GM19372 (cell line): ENCODE results near the gene MISP.
A peak's percentile ranks its signal among the peaks of the same experiment; 100 is the strongest.

Experiments used
- ATAC-seq: cut with Tn5 transposase; IDR thresholded peaks from one replicate; pipeline ENCODE4 v1.9.1; 2021; ENCODE audit warnings: mild to moderate bottlenecking, low read depth, moderate library complexity; ENCODE audit not compliant: unreplicated experiment

MISP gene

DNA sequence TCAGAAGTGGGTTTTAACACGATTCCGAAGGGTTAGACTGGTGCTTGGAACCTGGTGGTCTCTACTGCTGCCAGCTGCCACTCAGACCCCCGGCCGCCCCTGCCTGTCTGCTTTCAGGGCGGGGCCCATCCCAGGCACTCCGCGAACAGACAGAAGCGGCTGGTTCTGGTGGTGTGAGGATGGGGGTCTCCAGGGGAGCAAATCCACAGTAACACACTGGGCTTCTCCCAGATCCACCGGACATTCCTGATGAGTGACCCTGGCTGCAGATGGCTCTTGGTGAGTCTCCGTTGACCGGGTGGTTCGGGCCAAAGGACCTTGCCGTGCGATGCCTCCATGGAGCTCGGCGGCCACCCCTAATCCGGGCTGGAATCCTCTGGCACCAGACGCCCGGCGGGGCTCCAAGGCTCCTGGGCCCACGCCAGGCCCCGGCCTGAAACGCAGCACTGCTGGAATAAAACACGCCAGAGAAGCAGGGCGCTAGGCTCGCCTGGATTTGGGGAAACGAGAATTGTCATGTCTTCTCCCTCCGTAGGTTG is 44.2 kb downstream of the MISP start:
- ATAC-seq, result no peak

DNA sequence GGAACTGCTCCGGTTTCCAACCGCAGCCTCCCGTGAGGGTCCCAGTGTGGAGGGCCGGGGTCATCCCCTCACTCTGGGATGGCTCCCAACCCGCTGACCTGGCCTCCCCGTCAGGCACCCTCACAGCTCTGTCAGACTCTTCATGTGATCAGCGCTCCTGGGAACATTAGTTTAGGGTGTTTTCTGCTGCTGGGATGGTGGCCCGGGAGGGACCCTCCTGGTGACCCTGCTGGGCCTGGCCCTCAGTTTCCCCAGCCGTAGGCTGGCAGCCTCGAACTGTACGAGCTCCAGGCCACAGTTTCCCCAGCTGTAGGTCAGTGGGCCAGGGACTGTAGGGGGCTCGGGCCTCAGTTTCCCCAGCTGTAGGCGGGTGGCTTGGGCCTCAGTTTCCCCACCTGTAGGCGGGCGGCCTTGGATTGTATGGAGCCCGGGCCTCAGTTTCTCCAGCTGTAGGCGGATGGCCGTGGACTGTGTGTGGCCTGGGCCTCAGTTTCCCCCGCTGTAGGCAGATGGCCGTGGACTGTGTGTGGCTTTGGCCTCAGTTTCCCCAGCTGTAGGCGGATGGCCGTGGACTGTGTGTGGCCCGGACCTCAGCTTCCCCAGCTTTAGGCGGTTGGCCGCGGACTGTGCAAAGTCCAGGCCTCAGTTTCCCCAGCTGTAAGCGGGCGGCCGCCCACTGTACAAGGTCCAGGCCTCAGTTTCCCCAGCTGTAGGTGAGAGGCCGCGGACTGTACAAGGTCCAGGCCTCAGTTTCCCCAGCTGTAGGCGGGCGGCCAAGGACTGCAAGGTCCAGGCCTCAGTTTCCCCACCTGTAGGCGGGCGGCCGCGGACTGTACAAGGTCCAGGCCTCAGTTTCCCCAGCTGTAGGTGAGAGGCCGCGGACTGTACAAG is 45.0 kb downstream of the MISP start:
- ATAC-seq, result no peak

DNA sequence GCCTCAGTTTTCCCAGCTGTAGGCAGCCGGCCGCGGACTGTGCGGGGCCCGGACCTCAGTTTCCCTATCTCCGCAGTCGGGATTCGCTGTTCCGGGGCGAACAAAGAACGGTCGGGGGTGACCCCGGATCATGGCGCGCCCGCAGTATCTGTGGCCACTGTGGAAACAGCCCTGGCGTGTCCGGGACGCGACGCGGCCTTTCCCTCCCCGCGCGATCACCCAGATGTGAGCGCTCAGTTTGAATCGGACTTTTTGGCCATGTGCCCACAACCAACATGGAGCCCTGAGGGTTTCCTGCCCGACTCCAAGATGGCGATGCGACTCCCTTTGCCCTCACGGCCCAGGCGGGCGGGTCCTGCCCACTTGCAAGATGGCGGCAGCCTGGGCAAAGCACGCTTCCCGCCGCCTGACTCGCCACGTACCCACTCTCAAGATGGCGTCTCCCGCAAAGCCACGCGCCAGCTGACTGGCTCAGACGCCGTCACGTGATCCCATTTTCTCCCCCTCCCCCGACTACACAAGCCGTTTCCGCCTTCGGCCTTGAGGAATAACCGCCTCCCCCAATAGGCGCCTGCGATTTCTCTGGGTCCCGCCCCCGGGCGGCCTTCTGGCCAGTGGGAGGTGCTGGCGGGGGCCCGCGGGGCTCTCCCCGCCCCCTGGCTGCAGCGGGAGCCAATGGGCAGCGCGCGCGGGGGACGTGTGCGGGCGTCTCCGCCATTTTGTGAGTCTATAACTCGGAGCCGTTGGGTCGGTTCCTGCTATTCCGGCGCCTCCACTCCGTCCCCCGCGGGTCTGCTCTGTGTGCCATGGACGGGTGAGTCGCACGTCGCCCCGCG is 46.0 kb downstream of the MISP start, which contains the start of gene PTBP1:
Gene PTBP1, plus strand, starts transcription at position 761 of the 836 bp plus-strand sequence. Its CDS starts 46 bp downstream, at position 807.
- ATAC-seq, result peak; percentile 78

DNA sequence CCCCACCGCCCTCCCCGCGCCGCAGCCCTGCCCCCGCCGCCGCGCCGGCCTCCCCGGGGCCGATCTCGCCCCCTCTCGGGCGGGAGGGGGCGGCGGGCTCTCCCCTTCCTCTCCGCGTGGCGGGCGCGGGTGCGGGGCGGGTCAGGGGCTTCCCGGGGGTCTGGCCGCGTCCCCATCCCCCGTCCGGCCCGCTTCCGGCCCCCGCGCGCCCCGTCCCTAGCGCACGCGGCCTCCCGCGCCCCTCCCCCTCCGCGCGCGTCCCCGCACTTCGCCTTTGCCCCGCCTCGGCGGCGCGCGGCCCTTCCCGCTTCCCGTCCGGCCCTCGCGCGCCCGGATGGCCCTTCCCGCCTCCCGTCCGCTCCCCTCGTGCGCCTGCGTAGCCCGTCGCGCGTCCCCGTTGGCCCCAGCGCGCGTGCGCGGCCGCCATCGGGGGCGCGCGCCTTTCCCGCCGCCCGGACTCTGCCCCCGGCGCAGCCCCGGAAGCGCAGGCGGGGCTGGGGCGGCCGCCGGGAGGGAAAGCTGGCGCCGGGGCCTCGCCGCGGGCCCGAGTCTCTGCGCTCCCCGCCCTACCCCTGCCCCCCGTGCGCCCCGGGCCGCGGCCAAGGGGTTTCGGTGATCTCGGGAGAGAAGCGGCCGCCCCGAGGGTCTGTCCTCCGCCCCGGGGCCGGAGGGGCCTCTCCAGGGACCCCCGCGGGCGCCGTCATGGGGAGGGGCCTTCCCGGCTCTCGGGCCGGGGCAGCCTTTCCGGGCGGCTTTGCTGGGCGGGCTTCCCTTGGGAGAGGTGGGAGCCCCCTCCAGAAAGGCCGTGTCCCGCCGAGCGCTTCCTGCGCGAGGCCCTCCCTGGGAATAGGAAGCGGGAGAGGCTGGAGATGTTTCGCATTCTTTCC is 46.9 kb downstream of the MISP start:
- peak; percentile 43 for ATAC-seq

DNA sequence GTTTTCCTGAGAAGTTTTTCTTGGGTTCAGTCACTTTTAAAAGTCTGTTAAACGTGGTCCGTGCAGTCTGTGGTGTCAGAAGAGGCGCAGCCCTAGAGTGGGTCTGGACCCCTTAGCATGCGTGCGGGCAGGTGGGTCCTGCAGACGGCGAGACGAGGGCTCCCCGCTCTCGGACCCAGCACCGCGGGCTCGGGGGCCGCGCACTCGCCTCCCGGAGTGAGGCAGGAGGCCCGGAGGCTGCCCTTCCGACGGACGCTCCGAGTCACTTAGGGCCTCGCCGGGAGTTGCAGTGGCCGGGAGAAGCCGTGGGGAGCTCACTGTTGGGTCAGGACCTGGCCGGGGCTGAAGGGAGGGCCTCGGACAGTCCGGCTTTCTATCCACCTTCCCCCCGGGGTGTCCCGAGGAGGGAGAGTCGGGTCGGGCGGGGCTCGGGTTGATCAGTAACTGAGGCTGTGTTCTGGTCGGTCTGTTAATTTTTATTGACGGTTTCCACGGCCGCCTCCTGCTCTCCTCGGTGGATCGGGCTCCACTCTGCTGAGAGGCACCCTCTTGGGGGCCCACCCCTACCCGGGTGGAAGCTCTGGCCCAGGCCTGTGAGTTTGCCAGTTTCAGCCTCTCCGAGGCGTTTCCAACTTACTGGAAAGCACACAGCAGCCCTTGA is 47.6 kb downstream of the MISP start:
- ATAC-seq, result no peak

DNA sequence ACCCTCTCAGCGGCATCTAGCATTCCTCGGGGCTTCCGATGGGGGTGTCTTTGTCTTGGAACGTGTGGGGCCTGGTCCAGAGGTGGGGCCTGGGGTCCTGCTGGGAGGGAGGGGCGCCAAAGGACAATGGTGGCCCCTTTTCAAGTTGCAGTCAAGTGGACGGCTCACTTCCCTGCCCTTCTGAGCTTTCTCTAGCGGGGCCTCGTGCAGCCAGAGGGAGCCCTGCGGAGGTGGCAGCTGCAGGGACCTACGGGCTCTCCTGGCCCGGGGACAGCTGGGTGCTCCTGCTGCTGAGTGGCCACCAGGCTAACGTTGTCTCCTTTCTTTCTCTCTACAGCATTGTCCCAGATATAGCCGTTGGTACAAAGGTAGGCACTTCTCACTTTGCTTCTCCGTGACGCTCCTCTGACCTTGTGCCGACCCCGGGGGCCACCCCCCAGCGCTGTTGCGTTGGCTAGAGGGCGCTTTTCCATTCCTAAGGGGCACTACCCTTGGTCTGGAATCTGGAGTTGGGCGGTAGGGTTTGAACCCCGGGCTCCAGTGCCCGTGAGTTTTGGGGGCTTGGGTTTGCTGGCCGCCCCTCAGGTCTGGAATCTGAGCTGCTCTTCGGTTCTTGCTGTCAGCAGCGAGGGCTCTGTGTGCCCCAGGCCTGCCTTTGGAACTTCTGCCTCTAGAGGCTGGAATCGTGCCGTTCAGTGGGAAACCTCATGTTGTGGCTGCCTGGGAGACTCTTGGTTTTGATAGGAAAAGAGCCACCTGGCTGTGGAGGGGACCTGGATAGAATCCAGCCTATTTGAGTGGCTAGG is 48.4 kb downstream of the MISP start:
- no peak for ATAC-seq

DNA sequence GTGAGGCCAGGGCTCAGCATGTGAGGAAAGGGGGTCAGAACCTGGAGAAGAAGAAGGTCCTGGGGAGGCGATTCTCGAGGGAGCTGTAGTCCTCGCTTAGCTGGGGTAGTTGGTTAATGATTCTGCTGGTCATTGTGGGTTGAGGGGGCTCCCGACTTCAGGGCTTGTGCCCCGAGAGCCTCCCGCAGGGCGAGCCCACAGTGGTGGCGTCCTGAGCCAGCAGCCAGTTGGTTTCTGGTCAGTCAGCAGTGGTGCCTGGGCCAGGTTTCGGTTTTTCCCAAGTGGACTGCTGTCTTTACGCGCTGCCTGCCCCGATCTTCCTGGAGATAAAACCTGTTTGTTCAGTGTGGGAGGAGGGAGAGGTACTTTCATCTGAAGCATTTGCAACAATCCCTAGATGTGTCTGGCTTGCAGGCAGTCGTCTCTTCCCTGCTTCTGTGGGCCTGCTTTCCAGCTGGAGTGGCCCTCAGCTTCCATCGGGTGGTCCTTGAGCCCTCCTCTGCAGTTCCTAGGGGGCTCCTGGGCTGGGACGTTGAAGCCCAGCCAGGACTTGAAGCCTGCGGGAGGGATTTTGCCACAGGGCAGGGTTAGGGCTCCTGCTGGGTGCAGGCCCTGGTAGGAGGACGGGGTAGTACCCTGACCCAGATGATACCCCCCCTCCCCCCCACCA is 49.6 kb downstream of the MISP start:
- no peak for ATAC-seq

DNA sequence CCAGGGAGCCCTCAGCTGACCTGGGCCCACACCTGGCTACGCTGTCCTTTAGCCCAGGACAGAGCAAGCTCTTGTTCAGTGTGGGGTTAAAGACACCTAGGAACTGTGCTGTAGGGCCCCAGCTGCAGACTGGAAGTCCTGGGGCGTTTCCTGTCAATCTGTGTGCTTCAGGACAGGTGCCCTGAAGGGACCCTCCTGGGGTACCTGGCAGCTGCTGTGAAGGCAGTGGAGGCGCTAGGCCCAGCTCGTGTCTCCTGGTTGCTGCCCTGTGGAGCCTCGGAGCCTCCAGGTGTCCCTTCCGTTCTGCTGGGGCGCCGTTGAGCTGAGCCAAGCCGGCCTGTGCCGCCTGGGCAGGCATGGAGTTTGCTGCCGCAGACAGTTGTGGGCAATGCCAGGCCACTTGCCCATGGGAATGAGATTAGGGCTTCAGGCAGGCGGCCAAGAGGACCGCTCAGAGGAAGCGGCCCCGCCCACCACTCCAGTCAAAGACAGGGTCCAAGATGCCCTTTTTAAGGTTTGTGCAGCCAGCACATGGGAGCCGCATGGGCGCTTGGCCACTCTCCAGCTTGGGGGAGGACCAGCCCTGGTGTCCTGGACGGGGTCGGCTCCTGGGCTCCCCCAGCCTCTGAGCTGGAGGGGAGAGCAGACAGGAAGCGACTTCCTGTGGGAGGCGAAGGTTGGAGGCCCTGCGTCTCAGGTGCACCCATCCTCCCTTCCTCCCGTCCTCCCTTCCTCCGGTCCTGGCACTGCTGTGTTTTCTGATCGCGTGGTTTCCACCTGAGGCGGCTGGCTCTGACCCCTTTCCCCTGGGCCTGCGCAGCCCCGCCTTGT is 50.3 kb downstream of the MISP start:
- no peak for ATAC-seq

DNA sequence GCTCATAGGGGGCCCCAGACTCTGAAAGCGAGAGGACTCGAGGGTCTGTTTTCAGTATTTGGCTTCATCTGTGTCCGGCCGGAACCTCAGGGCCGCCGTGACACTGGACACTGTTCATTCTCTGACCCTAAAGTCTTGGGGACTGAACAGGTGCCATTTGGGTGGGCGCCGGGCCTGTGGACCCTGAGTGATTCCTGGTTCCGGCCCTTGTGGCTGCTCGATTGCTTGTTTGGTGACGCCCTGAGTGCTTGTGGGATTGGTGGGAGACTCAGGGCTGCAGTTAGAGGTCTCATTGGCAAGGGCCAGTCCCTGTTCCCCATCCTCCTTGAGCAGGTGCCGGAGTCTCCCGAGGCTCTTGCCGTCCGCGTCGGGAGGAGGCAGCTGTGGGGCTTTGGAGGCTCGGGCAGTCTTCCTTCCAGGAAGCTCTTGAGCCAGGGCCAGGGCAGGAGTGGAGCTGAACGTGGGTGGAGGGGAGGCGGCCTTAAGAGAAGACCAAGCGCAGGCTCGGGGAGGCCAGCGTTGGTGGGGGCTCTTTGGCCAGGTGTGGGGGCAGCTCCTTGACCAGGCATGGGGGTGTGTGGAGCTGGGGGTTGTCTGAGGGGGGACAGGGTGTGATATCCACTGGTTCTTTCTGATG is 51.1 kb downstream of the MISP start:
- ATAC-seq, result no peak

DNA sequence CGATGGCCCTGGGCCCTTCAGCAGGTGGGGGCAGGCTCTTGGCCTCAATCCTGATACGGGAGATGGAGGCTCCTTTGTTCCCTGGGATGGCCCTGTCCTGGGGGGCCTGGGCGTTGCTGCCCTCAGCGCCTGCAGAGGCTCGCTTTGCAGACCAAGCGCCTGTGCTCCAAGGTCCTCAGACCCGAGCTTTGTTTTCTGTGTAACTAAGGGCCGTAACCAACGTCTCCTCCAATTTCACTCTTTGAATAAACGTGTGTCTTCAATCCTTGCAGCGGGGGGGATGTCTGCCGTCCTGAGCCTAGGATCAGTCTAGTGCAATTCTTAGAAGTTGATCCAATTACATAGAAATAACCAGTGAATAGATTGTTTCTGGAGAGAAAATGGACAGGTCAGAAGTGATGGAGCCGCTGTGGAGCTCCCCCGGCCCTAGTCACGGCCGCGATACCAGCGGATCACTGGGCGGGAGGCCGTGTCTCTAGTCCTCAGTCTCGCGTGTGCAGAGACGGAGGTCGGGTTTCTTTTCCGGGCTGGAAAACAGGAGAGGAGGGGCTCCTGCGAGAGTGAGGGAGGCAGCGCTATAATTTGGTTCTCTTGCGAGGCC is 51.7 kb downstream of the MISP start:
- ATAC-seq, result no peak

DNA sequence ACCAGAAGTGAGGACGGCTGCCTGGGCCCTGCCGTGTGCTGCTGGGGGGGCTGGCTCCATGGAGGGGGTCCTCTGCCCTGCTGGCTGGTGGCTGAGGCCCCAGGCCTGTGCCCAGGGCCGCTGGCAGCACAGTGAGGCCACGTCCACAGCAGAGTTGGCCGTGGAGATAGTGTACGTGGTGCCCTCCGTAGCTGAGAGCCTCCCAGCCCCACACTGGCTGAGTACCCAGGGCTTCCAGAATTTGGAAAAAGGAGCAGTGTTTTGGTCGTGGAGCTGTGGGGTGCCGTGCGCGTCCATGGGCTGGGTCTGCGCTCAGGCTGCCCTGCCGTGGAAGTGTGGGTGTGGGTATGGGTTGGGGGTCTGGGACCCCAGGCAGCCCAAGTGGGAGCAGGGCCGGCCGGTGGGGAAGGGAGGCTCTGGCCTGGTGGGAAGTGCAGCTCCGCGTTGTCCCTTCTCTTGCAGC is 52.2 kb downstream of the MISP start:
- no peak for ATAC-seq

DNA sequence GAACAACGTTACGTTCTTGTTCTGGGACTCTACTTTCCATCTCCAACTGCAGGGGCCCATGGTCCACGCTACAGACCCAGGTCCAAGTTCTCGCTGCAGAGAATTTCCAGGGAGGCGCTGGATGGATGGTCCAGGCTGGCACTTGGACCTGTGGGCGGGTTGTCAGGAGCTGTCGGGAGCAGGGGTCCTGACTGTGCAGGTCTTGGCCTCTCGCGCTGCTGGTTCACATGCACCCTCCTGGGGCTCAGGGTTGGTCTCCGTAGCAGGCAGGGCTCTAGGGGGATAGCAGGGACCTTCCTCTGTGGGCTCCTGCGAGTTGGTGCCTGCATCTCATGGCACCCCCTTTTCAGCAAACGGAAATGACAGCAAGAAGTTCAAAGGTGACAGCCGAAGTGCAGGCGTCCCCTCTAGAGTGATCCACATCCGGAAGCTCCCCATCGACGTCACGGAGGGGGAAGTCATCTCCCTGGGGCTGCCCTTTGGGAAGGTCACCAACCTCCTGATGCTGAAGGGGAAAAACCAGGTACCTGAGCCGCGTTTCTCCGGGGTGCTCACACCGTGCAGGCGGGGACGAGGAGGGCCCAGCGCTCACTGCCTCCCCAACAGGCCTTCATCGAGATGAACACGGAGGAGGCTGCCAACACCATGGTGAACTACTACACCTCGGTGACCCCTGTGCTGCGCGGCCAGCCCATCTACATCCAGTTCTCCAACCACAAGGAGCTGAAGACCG is 52.9 kb downstream of the MISP start:
- ATAC-seq, result no peak

DNA sequence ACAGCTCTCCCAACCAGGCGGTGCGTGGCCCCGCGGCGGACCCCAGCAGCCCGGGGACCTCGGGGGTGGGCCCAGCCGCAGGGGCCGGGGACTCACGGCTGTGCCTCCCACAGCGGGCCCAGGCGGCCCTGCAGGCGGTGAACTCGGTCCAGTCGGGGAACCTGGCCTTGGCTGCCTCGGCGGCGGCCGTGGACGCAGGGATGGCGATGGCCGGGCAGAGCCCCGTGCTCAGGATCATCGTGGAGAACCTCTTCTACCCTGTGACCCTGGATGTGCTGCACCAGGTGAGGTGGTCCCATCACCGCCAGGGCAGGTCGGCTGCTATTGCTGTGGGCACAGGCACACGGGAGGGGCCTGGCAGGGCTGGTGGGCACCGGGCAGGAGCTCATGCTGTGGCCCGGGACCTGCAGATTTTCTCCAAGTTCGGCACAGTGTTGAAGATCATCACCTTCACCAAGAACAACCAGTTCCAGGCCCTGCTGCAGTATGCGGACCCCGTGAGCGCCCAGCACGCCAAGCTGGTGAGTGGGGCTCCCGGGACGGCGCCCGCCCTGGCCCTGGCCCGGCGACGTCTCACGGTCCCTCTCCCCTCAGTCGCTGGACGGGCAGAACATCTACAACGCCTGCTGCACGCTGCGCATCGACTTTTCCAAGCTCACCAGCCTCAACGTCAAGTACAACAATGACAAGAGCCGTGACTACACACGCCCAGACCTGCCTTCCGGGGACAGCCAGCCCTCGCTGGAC is 53.7 kb downstream of the MISP start:
- no peak for ATAC-seq

DNA sequence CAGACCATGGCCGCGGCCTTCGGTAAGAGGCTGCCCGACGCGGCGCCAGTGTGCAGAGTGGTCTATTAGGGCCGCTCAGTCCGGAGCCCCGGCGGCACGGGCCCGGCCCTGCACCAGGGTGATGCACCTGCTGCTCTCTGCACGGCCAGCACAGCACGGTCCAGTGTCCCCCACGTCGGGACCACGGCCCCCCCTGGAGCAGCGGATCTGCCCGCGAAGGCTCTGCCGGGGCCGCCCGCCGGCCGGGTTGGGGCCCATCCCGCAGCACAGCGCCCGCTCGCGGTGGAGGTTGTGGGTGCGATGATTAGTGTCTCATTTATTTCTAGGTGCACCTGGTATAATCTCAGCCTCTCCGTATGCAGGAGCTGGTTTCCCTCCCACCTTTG is 54.2 kb downstream of the MISP start:
- no peak for ATAC-seq
